GM18502 (cell line): Measurements from ENCODE around the gene DENND6B.

Experiments
- ATAC-seq: cut with Tn5 transposase; IDR thresholded peaks from one replicate; pipeline ENCODE4 v1.9.1; 2021; ENCODE audit warnings: mild to moderate bottlenecking; ENCODE audit not compliant: unreplicated experiment, poor library complexity

DENND6B gene

DNA sequence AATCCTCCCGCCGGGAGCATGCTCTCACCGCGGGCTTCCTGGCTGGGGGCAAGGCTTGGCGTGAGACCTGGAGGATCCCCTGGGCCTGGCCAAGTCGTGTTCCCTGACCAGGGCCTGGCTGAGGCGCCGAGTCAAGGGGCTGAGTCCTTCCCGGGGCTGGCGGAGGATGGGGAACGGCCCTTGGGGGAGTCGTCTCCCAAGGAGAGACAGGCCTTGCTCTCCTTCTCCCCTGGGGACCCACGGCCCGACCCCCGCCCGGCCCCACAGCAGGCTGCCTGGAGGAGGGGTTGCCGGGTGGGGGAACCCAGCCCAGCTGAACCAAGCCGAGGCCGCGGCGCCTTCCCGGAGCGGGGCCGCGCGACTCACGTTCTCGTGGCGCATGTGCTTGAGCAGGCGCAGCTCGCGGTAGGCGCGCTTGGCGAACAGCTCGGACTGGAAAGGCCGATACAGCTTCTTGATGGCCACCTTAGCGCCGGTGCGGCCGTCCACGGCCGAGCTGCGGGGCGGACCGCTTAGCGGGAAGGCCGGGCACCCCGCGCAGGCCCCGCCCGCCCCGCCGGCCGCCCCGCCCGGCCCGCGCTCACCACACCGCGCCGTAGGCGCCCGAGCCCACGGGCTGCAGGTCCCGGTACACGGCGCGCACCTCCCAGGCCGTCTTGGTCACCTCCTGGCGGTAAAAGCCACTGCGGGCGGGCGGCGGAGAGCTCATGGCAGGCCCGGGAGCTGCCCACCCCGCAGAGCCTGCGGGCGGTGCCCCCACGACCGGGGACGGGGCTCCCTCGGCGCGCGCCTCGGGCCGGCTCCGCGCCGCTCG is 65.8 kb downstream of the DENND6B start:
- no peak for ATAC-seq

DNA sequence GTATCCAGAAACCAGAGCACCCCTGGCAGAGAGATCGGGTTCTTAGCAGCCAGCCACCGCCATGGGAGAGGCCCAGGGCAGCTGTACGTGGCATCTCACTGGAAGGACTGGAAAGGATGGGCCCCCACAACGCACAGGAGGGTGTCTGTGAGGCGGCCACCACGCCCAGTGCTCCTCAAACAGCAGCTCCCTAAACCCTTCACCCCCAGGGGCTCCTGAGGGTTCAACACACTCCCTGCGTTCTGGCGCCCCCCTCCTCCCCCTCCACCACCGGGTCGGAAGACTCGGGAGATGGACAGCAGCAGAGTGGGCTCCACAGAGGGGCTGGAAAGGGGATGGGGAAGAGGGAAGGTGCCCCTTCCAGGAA is 66.4 kb downstream of the DENND6B start:
- no peak for ATAC-seq

DNA sequence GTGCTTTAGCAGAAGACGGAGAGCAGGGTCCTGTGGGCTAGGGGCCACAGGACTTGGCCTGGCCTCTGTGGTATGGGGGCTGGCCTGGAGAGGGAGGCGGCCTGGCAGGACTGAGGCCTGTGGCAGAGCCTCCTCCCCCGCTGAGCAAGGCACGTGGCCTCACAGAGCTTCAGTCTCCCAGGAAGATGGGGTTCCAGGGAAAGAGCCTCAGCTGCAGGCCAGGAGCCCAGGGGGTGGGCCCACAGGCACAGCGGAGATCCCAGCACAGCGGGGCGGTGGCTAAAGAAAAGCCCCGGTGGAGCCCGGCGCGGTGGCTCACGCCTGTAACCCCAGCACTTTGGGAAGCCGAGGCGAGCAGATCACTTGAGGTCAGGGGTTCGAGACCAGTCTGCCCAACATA is 67.5 kb downstream of the DENND6B start:
- no peak for ATAC-seq
